NCI-H774 (cell line): ENCODE results near the gene CALN1.

Source experiments
- DNase-seq: peaks from one replicate; lab custom pipeline; 2025; lab: John Stamatoyannopoulos, UW

The CALN1 gene

GRCh38 chr7:72038022-72038732, 374.0 kb downstream of the CALN1 start:
- no peak for DNase-seq

GRCh38 chr7:72037516-72037915, 374.6 kb downstream of the CALN1 start:
- DNase-seq, result no peak

GRCh38 chr7:72035266-72035665, 376.9 kb downstream of the CALN1 start:
- no peak for DNase-seq

GRCh38 chr7:72032934-72033333, 379.2 kb downstream of the CALN1 start:
- no peak for DNase-seq

- no peak for DNase-seq
These were observed 381.0 kb downstream of the CALN1 start for GRCh38 chr7:72030994-72031667.

GRCh38 chr7:72028267-72028666, 383.9 kb downstream of the CALN1 start:
- DNase-seq, result no peak

- no peak for DNase-seq
These were observed 386.7 kb downstream of the CALN1 start for GRCh38 chr7:72025381-72025960.

GRCh38 chr7:72023926-72024325, 388.2 kb downstream of the CALN1 start:
- no peak for DNase-seq

GRCh38 chr7:72021716-72022115, 390.4 kb downstream of the CALN1 start:
- no peak for DNase-seq

- no peak for DNase-seq
These were observed 391.8 kb downstream of the CALN1 start for GRCh38 chr7:72020311-72020710.

GRCh38 chr7:72019436-72019835, 392.7 kb downstream of the CALN1 start:
- DNase-seq, result no peak

- no peak for DNase-seq
These were observed 394.4 kb downstream of the CALN1 start for GRCh38 chr7:72017756-72018155.

- no peak for DNase-seq
These were observed 395.6 kb downstream of the CALN1 start for GRCh38 chr7:72016574-72016973.

GRCh38 chr7:72015136-72015535, 397.0 kb downstream of the CALN1 start:
- DNase-seq, result no peak

GRCh38 chr7:72007018-72007417, 405.1 kb downstream of the CALN1 start:
- DNase-seq, result no peak

GRCh38 chr7:72003236-72003635, 408.9 kb downstream of the CALN1 start:
- no peak for DNase-seq

- no peak for DNase-seq
These were observed 416.0 kb downstream of the CALN1 start for GRCh38 chr7:71996141-71996540.

GRCh38 chr7:71995111-71995510, 417.0 kb downstream of the CALN1 start:
- DNase-seq, result peak; percentile 94

- DNase-seq, result no peak
These were observed 420.6 kb downstream of the CALN1 start for GRCh38 chr7:71991586-71991985.

GRCh38 chr7:71990138-71990462, 422.0 kb downstream of the CALN1 start:
- no peak for DNase-seq

GRCh38 chr7:71988201-71988600, 423.9 kb downstream of the CALN1 start:
- no peak for DNase-seq

GRCh38 chr7:71987200-71987767, 424.9 kb downstream of the CALN1 start:
- DNase-seq, result no peak

GRCh38 chr7:71984348-71984747, 427.8 kb downstream of the CALN1 start:
- DNase-seq, result no peak
